HG03457 (cell line): ENCODE data around the gene MCF2L.

Experiments
- ATAC-seq: cut with Tn5 transposase; IDR thresholded peaks from one replicate; pipeline ENCODE4 v1.9.1; 2021; ENCODE audit warnings: moderate number of reproducible peaks; ENCODE audit not compliant: unreplicated experiment

MCF2L gene

DNA sequence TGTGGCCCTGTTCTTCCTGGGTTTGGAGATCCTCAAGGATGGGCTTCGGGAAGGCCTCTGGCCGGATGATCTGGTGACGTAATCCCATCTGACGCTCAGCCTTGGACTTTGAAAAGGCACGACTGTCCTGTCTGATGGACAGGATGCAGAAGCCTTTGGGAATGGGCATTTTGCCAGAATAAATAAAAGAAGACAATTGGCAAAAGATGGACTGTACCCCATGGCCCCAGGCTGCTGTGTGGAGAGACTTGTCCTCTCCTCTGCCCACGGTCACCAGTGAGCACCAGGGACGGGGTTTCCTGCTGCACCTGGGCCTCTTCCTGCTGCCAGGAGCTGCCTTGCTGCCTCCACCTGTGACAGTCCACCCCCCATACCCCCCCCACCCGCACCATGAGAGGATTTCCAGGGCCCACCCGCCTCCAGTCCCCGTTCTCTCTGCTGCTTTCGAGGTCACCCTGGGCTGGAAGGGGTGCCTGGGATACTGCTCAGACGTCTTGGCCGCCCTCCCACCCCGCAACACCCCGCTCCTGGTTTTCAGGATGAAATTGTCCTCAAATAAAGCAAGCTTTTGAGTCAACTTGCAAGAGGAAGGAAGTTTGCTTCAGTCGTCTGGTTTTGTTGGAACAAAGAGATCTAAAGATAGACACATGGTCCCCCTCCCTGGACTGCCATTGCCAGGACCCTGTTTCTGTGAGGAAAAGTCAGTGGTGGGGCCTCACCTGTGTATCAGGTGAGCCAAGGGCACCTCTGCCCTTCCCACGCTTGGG lies 40.9 kb downstream of the MCF2L start:
- no peak for ATAC-seq

DNA sequence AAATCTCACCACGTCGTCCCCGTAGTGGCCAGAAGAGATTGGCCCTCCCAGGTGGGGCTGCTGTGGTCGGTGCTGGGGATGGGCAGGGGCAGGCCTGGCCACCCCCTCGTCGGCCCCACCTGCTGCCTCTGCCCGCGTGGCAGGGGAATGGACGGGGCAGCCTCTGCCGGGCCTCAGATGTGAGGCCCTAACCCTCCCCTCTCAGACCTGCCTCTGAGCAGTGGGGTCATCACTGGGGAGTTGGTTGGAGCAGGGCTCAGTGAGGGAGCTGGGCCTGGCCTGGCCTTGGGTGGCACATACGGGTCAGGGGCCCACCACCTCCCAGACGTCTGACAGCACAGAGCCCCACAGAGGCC lies 41.5 kb downstream of the MCF2L start:
- ATAC-seq = no peak

DNA sequence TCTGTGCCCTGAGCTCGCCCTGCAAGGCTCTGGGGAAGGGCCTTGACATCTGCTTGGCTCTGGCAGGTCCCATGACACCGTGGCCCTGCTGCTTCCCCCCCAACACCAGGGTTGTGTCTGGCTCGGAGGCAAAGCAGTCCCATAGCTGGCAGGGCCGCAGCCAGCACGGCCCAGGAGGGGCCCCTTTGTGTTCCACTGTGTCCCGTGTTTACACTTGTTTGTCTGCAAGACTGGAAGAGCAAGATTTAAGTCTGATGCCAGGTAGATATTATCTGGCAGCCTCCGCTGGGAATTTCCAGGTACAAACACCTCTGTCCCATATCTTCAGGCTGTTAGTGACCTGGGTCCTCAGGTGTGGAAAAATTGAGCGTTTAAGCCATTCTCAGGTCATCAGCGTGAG lies 44.3 kb downstream of the MCF2L start:
- ATAC-seq = no peak

- no peak for ATAC-seq
These were observed 45.1 kb downstream of the MCF2L start for GRCh38 chr13:113013878-113014751.

DNA sequence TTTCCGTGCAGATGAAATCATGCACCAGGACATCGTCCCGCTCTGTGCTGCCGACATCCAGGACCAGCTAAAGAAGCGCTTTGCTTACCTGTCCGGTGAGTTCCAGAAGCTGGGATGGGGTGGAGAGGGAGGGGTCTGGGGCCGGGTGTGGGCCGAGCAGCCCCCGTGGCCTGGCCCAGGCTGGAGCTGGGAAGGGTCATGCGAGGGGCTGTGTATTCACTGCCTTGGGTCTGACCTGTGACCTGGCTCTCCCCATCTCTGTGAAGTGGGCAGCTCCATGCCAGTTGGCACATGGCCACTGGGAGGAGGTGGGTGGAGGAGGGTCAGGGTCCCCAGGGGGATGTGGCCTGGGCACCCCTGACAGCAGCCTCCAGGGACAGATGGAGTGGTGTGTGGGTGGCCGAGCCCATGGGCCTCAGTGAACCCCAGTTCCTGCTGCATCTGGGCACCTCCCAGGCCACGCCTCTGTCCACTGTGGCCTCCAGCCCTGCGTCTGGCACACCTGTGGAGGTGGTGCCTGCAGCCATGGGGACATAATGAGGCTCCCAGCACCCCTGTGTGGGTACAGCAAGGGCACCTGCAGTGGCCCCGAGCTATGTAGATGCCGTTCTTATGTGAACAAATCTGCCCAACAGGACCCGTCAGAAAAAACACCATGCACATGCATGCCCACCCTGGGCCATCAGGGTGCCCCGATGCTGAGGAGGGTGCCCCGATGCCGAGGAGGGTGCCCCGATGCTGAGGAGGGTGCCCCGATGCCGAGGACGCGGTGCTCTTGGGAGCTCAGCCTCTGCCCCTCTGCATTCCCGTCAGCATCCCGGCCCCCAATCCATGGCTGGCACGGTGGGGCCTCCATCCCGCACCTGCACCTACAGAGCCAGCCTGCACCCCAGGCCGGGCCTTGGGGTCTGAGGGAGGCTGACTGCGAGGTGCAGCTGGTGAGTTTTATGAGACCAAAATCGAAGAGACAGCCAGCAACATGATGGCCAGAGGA lies 46.0 kb downstream of the MCF2L start:
- ATAC-seq = no peak

DNA sequence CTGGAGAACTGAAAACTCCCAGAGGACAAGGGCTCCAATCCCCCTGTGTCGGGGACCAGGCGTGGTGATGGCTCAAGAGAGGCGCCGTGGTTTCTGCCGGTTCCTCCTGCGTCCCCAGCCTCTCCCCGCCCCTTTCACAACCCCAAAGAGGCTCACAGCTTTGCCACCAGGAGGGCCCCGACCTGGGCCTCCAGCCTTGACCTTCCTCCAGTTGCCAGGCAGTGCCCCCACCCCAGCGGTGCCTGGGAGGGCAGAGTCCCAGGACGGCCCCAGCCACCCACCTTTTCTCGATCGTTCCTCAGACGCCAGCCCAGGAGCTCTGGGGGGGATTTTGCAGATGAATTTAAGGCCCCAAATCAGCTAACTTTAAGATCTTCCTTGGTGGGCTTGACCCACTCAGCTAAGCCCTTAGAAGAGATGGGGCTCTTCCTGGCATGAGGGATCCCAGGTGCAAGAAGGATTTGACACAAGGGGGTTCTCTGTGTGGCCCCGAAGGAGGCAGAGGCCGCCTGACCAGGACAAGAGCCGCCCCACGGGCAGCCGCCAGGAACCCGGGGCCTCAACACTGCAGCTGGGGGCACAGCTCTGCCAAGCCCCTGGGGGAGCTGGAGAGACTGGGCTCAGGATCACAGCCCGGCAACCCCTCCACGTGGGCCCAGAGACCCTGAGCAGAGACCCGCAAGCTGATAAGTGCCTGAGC lies 47.0 kb downstream of the MCF2L start:
- ATAC-seq = no peak

- ATAC-seq = no peak
These were observed 47.7 kb downstream of the MCF2L start for GRCh38 chr13:113016526-113017295.

- no peak for ATAC-seq
These were observed 48.6 kb downstream of the MCF2L start for GRCh38 chr13:113017506-113018215.

- ATAC-seq = no peak
These were observed 49.9 kb downstream of the MCF2L start for GRCh38 chr13:113018676-113019465.

DNA sequence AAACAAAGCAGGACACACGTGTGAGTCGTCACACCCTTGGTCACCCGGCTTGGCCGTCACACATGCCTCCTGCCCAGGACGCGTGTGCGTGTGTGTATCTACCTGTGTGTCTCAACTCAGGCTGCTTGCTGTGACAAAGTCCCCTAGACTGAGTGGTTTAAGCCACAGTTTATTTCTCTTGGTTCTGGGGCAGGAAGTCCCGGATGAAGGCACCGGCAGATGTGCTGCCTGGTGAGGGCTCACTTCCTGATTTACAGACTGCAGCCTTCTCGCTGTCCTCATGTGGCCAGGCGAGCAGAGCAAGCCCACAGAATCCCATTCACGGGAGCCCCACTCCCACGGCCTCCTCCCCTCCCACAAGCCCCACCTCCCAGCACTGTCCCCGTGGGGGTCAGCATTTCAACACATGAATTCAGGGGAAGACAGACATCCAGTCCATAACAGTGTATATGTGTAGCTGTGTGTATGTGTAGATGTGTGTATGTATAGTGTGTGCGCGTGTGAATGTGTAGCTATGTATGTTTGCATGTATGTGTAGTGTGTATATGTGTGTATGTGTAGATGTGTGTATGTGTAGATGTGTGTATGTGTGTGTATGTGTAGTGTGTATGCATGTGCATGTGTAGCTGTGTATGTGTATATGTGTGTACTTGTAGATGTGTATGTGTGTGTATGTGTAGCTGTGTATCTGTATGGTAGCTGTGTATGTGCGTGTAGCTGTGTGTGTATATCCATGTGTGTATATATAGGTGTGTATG lies 51.5 kb downstream of the MCF2L start:
- ATAC-seq = no peak

GRCh38 chr13:113021391-113021790 lies 52.4 kb downstream of the MCF2L start:
- no peak for ATAC-seq

DNA sequence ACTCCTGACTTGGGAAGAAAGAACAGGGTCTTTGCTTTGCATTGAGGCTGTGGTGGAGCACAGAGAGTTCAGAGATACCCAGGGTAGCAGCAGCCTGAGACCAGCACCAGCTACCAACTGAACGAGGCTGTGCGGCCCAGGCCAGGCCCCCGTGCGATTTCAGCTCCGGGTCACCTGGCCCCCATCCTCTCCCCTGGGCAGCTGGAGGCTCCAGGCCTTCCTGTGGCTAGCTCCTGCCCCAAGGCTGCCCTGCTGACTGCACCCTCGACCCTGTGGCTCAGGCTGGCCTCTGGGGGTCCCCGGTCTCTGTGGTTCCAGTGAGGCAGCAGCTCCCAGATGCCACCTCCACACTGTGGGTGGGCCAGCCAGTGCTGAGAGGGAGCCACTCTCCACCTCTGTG lies 52.8 kb downstream of the MCF2L start:
- no peak for ATAC-seq

GRCh38 chr13:113022391-113022744 lies 53.4 kb downstream of the MCF2L start:
- no peak for ATAC-seq

DNA sequence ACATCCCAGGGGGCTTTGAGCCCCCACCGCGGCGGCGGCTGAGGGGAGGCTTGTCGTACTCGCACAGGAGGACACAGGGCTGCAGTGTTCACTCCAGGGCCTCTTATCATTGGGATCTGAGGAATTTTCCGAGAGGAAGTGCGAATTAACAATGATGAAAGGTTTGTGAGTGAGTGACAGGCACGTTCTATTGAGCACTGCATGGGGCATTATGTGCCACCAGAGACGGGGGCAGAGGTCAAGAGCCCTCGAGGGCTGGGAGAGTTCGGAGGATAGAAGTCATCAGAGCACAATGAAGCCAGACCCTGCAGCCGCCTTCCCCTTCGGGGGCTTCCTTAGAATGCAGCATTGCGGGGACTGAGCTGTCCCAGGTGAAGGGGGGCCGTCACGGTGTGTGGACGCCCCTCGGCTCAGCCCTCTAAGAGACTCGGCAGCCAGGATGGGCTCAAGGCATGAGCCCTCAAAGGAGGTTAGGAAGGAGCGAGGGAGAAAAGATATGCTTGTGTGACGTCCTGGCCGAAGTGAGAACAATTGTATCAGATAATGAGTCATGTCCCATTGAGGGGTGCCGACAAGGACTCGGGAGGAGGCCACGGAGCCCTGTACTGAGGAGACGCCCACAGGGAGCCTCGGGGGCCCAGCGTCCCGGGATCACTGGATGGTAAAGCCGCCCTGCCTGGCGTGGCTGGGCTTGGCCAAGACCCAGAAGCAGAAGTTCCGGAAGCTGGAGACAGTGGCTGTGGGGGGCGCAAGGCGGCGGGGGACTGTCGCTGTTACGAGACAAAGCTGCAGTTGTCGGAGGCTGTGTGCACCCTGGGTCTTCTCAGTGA lies 53.9 kb downstream of the MCF2L start:
- ATAC-seq = no peak

DNA sequence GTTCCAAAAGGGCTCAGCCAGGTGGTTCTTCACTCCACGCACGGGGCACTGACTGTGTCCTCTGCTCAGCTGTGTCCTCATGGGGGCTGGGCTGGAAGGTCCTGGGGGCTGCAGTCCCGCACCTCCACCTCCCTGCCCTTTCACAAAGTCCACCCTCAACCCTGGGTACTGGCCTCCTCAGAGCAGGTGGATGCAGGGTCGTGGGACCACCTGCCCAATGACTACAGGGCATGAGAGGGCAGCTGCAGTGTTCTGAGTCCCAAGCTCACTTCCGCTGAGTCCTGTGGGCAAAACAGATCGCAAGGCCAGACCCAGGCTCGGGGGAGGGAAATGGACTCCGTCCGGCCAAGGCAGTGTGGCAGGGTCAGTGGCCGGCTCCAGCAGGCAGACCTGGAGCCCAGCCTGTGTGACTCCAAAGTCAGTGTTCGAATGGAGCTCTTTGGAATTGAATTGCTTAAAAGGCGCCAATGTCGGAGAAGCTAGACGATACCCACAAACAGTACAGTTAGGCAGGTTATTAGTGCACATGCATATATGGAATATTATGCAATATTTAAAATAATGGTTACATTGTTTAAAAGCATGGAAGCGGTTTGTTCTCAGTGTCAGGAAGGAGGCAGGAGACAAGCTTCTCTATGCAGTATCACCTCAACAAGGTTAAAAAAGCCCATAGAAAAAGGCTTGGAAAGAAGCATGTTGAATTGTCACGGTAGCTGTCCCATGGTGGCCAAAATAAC lies 54.8 kb downstream of the MCF2L start:
- ATAC-seq = no peak

GRCh38 chr13:113024466-113024865 lies 55.5 kb downstream of the MCF2L start:
- no peak for ATAC-seq
